Kidney epithelial cell (primary cell): ENCODE measurements around the gene HK3. TPM values are rescaled to one million over a fixed set of nuclear protein-coding genes. Genes with fewer than 3 reads are reported as not detected.

Experiments used
- DNase-seq: peaks from one replicate; pipeline ENCODE4 v3.0.0-alpha.2; 2010; ENCODE audit warnings: low read depth
- H3K27me3 ChIP-seq: 2 replicates; pipeline ENCODE4 v1.6.0; 2011; ENCODE audit warnings: low read length; ENCODE audit not compliant: control insufficient read depth, insufficient read depth
- H3K36me3 ChIP-seq: 2 replicates; pipeline ENCODE4 v1.5.1; 2011; ENCODE audit warnings: low read length; ENCODE audit not compliant: control insufficient read depth, insufficient read depth
- H3K4me3 ChIP-seq: 2 replicates; pipeline ENCODE4 v1.5.1; 2011; ENCODE audit warnings: low read depth, mild to moderate bottlenecking, control low read depth, low read length
- CTCF ChIP-seq: IDR thresholded peaks from 2 replicates; pipeline ENCODE4 v1.5.1; 2011; ENCODE audit warnings: mild to moderate bottlenecking, moderate library complexity, low read length, control low read depth, inconsistent platforms; ENCODE audit not compliant: insufficient read depth, poor library complexity, severe bottlenecking
- total RNA-seq: library from RNA; depleted of rRNA; stranded (reverse); fragments of >200 nt; gene quantifications from 2 replicates; pipeline ENCODE4 v1.2.3, GENCODE V29; 2015

Gene HK3
- total RNA-seq, 1 donor from 2014 or later = 0.04 TPM

GRCh38 chr5:176883700-176884570 lies 15.2 kb downstream of the HK3 start:
- Histone ChIP-seq H3K27me3 (no peaks in the 10 kb centered on the region), H3K4me3 (no peak overlapping the region), H3K36me3 (no peaks in the 10 kb centered on the region)
- no peak for TF ChIP-seq CTCF
- no peak for DNase-seq

- Histone ChIP-seq H3K27me3 (peaks cover 10% of the 10 kb centered on the region), H3K4me3 (no peak overlapping the region), H3K36me3 (no peaks in the 10 kb centered on the region)
- no peak for DNase-seq
- TF ChIP-seq CTCF = no peak
These were observed 16.6 kb downstream of the HK3 start for GRCh38 chr5:176882567-176882903.

GRCh38 chr5:176881816-176882566 lies 17.2 kb downstream of the HK3 start:
- peaks cover 16% of the 10 kb centered on the region for H3K27me3 ChIP-seq
- no peak for DNase-seq
- H3K36me3 ChIP-seq = no peaks in the 10 kb centered on the region
- TF ChIP-seq CTCF = no peak
- H3K4me3 ChIP-seq = no peak overlapping the region

GRCh38 chr5:176881021-176881749 lies 18.0 kb downstream of the HK3 start:
- H3K27me3 ChIP-seq = peaks cover 24% of the 10 kb centered on the region
- H3K4me3 ChIP-seq = no peak overlapping the region
- no peak for DNase-seq
- no peak for TF ChIP-seq CTCF
- no peaks in the 10 kb centered on the region for H3K36me3 ChIP-seq

- Histone ChIP-seq H3K27me3 (peaks cover 31% of the 10 kb centered on the region), H3K4me3 (no peak overlapping the region), H3K36me3 (no peaks in the 10 kb centered on the region)
- DNase-seq = no peak
- TF ChIP-seq CTCF = no peak
These were observed 18.7 kb downstream of the HK3 start for GRCh38 chr5:176880366-176881020.
